OCI-LY7 (cell line): ENCODE data around the gene FAM186B. TPM values are rescaled to one million over a fixed set of nuclear protein-coding genes. Genes with fewer than 3 reads are reported as not detected.

Source experiments
- BruUV-seq: library from RNA; stranded (reverse); fragments of 400-500 nt; replicated peaks from 2 replicates; lab custom pipeline; 2021; lab: Mats Ljungman, UMichigan
- CTCF ChIA-PET: fragments of 300-600 bp; sonication (Branson Sonifier 250); formaldehyde crosslinking; loops from one replicate; lab custom pipeline; 2022; ENCODE audit warnings: antibody characterized with exemption; ENCODE audit not compliant: unreplicated experiment; lab: Charles Lee
- POLR2A ChIA-PET: fragments of 300-600 bp; sonication (Branson Sonifier 250); formaldehyde crosslinking; loops from one replicate; lab custom pipeline; 2022; ENCODE audit warnings: antibody characterized with exemption; lab: Charles Lee
- DNase-seq: peaks from one replicate; pipeline ENCODE4 v3.0.0-alpha.2; 2015; ENCODE audit warnings: low spot score
- H2AFZ ChIP-seq: fragments of 200-600 bp; sonication (generic), shearing (Covaris generic); 2 replicates; pipeline ENCODE4 v1.6.1; 2014; ENCODE audit warnings: mild to moderate bottlenecking, antibody characterized with exemption, low read length, moderate library complexity
- H3K27ac ChIP-seq: fragments of 200-600 bp; sonication (generic); 2 replicates; pipeline ENCODE4 v1.5.1; 2014; ENCODE audit warnings: mixed run types, low read depth, mild to moderate bottlenecking, moderate library complexity, low read length, inconsistent platforms; ENCODE audit not compliant: poor library complexity, severe bottlenecking
- H3K36me3 ChIP-seq: fragments of 200-600 bp; sonication (generic); 2 replicates; pipeline ENCODE4 v1.6.1; 2014; ENCODE audit warnings: mild to moderate bottlenecking, antibody characterized with exemption, low read length, moderate library complexity, mixed read lengths; ENCODE audit not compliant: insufficient read depth
- H3K4me1 ChIP-seq: fragments of 200-600 bp; sonication (generic); 2 replicates; pipeline ENCODE4 v1.5.1; 2014; ENCODE audit warnings: mild to moderate bottlenecking, low read length; ENCODE audit not compliant: insufficient read depth, poor library complexity, severe bottlenecking
- H3K4me2 ChIP-seq: fragments of 200-600 bp; sonication (generic); 2 replicates; pipeline ENCODE4 v1.6.1; 2014; ENCODE audit warnings: mild to moderate bottlenecking, low read length
- H3K4me3 ChIP-seq: fragments of 200-600 bp; sonication (generic); 2 replicates; pipeline ENCODE4 v1.5.1; 2014; ENCODE audit warnings: mild to moderate bottlenecking, low read depth, low read length; ENCODE audit not compliant: poor library complexity, severe bottlenecking
- H3K79me2 ChIP-seq: fragments of 200-600 bp; sonication (generic); 2 replicates; pipeline ENCODE4 v1.6.1; 2016; ENCODE audit warnings: low read depth, mild to moderate bottlenecking, low read length, moderate library complexity, mixed read lengths; ENCODE audit not compliant: insufficient read depth
- H3K9me2 ChIP-seq: fragments of 200-600 bp; sonication (generic); 2 replicates; pipeline ENCODE4 v1.6.1; 2016; ENCODE audit warnings: mild to moderate bottlenecking, low read length, mixed read lengths; ENCODE audit not compliant: insufficient read depth
- H3K9me3 ChIP-seq: fragments of 200-600 bp; sonication (generic); 2 replicates; pipeline ENCODE4 v1.6.1; 2014; ENCODE audit warnings: mild to moderate bottlenecking, mixed run types, low read length, mixed read lengths
- H4K20me1 ChIP-seq: fragments of 200-600 bp; sonication (generic); 2 replicates; pipeline ENCODE4 v1.6.1; 2014; ENCODE audit warnings: mild to moderate bottlenecking, antibody characterized with exemption, low read length, moderate library complexity, mixed read lengths; ENCODE audit not compliant: insufficient read depth
- EZH2phosphoT487 ChIP-seq: fragments of 200-600 bp; sonication (generic); IDR thresholded peaks from 2 replicates; pipeline ENCODE4 v1.6.1; 2018; ENCODE audit warnings: low read depth, borderline replicate concordance, mild to moderate bottlenecking, mixed run types, antibody characterized with exemption, low read length, moderate library complexity, mixed read lengths
- intact Hi-C: fragments of 100-400 bp; cut with micrococcal nuclease; formaldehyde crosslinking; loops from one replicate; pipeline ENCODE4 v1.10.0; 2022; ENCODE audit not compliant: unreplicated experiment
- total RNA-seq, 2 experiments: library from RNA; depleted of rRNA in 1 of 2; stranded (reverse); fragments of >200 nt in 1 of 2; shearing (Covaris generic) in 1 of 2; gene quantifications; 2 replicates each; pipeline ENCODE4 v1.2.3, GENCODE V29; 2014 to 2022
- TF ChIP-seq, protein P1 (sequence below): fragments of 200-600 bp; sonication (generic); conservative IDR thresholded peaks from 2 replicates; pipeline ENCODE4 v1.5.1; 2014; ENCODE audit warnings: mild to moderate bottlenecking, antibody characterized with exemption, low read length, moderate library complexity, mixed read lengths

FAM186B gene
- total RNA-seq, 2 experiments from 2014 or later = 0.60 to 2.8 TPM

DNA sequence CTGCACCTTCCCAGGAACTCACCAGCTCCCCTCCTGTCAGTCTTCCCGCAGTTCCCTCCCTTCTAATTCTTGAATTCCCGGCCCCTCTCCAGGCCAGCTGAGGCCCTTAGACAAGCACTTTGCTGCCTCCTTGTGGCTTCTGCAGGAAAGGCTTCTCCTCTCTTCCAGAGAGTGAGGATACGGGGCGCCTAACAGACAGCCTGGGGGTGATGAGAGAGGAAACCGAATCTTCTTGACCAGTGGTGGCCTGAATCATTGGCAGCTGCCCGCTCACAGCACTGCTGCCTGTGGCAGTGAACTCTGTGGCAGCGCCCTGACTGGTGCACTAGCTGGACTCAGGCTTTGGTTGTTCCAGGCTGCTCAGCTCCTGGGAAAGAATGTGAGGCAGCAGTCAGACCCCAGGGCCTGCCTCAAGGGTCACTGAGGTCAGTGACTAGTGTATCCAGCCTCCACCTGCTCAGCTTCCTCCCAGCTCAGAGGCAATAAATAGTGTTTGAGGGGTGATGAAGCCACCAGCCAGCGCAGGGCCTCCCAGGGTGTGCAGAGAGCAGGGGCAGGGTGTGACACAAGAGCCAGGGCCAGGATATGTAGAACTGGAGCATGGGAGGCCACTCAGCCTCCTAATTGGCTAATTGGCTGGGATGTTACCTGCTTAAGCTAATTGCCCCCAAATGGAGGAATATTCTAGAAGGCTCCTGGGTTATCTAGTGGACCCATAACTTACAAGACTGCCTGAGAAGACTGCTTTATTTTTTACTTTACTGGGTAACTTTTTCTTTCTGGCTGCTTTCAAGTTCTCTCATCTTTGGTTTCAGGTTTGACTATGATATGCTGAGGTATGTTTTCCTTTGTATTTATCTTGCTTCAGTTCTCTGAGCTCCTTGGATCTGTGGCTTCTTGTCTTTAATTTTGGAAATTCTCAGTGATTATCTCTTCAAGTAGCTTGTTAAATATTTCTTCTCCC, 24.6 kb downstream of the FAM186B start:
- no peak overlapping the region for H3K4me2 ChIP-seq
- intact Hi-C loops = loop anchor here (1.0 kb wide), 2 partner anchors 28 to 223 kb away; no protein-coding TSS in a partner anchor
- no peaks in the 10 kb centered on the region for H3K79me2 ChIP-seq
- no TSS peak for BruUV-seq
- H3K9me3 ChIP-seq = no peaks in the 10 kb centered on the region
- H3K4me1 ChIP-seq = no peaks in the 10 kb centered on the region
- no peak overlapping the region for H3K4me3 ChIP-seq
- CTCF ChIA-PET = interaction anchor here (1.0 to 1.6 kb wide), 2 partner anchors 9 to 27 kb away, joined by 3 to 4 read pairs; no protein-coding TSS in a partner anchor
- no peaks in the 10 kb centered on the region for H4K20me1 ChIP-seq
- TF ChIP-seq EZH2phosphoT487 = no peak
- TF ChIP-seq, protein P1, sequence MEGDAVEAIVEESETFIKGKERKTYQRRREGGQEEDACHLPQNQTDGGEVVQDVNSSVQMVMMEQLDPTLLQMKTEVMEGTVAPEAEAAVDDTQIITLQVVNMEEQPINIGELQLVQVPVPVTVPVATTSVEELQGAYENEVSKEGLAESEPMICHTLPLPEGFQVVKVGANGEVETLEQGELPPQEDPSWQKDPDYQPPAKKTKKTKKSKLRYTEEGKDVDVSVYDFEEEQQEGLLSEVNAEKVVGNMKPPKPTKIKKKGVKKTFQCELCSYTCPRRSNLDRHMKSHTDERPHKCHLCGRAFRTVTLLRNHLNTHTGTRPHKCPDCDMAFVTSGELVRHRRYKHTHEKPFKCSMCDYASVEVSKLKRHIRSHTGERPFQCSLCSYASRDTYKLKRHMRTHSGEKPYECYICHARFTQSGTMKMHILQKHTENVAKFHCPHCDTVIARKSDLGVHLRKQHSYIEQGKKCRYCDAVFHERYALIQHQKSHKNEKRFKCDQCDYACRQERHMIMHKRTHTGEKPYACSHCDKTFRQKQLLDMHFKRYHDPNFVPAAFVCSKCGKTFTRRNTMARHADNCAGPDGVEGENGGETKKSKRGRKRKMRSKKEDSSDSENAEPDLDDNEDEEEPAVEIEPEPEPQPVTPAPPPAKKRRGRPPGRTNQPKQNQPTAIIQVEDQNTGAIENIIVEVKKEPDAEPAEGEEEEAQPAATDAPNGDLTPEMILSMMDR = peak; percentile 90
- POLR2A ChIA-PET = interaction anchor here (1.2 kb wide), 1 partner anchor 12 kb away, joined by 3 read pairs; no protein-coding TSS in a partner anchor
- no peak overlapping the region for H2AFZ ChIP-seq
- H3K36me3 ChIP-seq = peaks cover 12% of the 10 kb centered on the region
- DNase-seq = peak; percentile 69
- no peak overlapping the region for H3K27ac ChIP-seq
- H3K9me2 ChIP-seq = no peaks in the 10 kb centered on the region

- DNase-seq = no peak
- intact Hi-C loops = no loop called here
- H3K27ac ChIP-seq = no peak overlapping the region
- ChIA-PET CTCF (no interaction called here), POLR2A (interaction anchor here (0.6 to 1.2 kb wide), 3 partner anchors 8 to 270 kb away, joined by 3 to 4 read pairs (median 3); no protein-coding TSS in a partner anchor)
- H3K4me3 ChIP-seq = no peak overlapping the region
- H2AFZ ChIP-seq = no peak overlapping the region
- H4K20me1 ChIP-seq = no peaks in the 10 kb centered on the region
- no peak overlapping the region for H3K4me2 ChIP-seq
- H3K9me2 ChIP-seq = no peaks in the 10 kb centered on the region
- BruUV-seq = no TSS peak
- peaks cover 30% of the 10 kb centered on the region for H3K36me3 ChIP-seq
- no peaks in the 10 kb centered on the region for H3K4me1 ChIP-seq
- H3K9me3 ChIP-seq = no peaks in the 10 kb centered on the region
- no peak for TF ChIP-seq EZH2phosphoT487
- TF ChIP-seq, protein P1 = no peak
- H3K79me2 ChIP-seq = no peaks in the 10 kb centered on the region
Observed at GRCh38 chr12:49578471-49579112, 26.8 kb downstream of the FAM186B start.
